GM18519 (cell line): ENCODE measurements around the gene CENPP.

Experiments
- ATAC-seq: cut with Tn5 transposase; IDR thresholded peaks from one replicate; pipeline ENCODE4 v1.9.1; 2021; ENCODE audit warnings: mild to moderate bottlenecking, moderate library complexity; ENCODE audit not compliant: unreplicated experiment, low FRiP score

The CENPP gene

GRCh38 chr9:92666236-92666635 is 340.5 kb downstream of the CENPP start:
- ATAC-seq, result no peak

- ATAC-seq, result no peak
Measured at GRCh38 chr9:92666912-92667532, 341.3 kb downstream of the CENPP start.

GRCh38 chr9:92668746-92669526 is 343.2 kb downstream of the CENPP start:
- ATAC-seq, result no peak

- no peak for ATAC-seq
Measured at GRCh38 chr9:92669527-92669889, 343.8 kb downstream of the CENPP start.
